GM12873 (cell line): ENCODE results near the gene DNAJC15.

Experiments
- TF ChIP-seq, protein P1 (sequence below): IDR thresholded peaks from 2 replicates; pipeline ENCODE4 v1.5.1; 2012; ENCODE audit warnings: low read depth, mild to moderate bottlenecking, moderate library complexity, low read length, control low read depth; ENCODE audit not compliant: insufficient read depth; ENCODE audit errors: missing control alignments

The DNAJC15 gene

GRCh38 chr13:43115141-43115540 lies 91.8 kb downstream of the DNAJC15 start:
- TF ChIP-seq, protein P1, sequence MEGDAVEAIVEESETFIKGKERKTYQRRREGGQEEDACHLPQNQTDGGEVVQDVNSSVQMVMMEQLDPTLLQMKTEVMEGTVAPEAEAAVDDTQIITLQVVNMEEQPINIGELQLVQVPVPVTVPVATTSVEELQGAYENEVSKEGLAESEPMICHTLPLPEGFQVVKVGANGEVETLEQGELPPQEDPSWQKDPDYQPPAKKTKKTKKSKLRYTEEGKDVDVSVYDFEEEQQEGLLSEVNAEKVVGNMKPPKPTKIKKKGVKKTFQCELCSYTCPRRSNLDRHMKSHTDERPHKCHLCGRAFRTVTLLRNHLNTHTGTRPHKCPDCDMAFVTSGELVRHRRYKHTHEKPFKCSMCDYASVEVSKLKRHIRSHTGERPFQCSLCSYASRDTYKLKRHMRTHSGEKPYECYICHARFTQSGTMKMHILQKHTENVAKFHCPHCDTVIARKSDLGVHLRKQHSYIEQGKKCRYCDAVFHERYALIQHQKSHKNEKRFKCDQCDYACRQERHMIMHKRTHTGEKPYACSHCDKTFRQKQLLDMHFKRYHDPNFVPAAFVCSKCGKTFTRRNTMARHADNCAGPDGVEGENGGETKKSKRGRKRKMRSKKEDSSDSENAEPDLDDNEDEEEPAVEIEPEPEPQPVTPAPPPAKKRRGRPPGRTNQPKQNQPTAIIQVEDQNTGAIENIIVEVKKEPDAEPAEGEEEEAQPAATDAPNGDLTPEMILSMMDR: no peak

- TF ChIP-seq, protein P1: peak; percentile 32
Observed at GRCh38 chr13:43116242-43116641, 92.9 kb downstream of the DNAJC15 start.

GRCh38 chr13:43118521-43118920 lies 95.1 kb downstream of the DNAJC15 start:
- TF ChIP-seq, protein P1: no peak

GRCh38 chr13:43119206-43119605 lies 95.8 kb downstream of the DNAJC15 start:
- TF ChIP-seq, protein P1: no peak

DNA sequence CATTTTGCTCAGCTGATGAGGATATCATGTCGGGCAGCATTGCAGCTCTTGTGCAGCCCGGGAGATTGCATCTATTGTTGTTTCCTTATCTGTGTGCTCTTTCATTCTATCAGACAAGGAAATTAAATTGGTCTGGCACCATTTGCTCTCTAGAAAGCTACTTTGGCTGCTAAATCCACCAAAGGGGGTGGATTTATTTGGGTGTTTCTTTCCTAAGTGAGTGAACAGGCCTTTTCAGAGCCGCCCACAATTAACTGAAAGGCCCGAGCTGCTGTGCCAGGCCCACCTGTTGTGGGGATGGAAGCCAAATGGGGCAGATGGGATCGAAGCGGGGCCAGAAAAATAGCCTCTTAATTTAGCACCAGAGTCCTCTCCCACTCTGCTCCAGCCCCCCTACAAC lies 99.4 kb downstream of the DNAJC15 start:
- TF ChIP-seq, protein P1: no peak

- TF ChIP-seq, protein P1: no peak
Observed at GRCh38 chr13:43123856-43124255, 100.5 kb downstream of the DNAJC15 start.

DNA sequence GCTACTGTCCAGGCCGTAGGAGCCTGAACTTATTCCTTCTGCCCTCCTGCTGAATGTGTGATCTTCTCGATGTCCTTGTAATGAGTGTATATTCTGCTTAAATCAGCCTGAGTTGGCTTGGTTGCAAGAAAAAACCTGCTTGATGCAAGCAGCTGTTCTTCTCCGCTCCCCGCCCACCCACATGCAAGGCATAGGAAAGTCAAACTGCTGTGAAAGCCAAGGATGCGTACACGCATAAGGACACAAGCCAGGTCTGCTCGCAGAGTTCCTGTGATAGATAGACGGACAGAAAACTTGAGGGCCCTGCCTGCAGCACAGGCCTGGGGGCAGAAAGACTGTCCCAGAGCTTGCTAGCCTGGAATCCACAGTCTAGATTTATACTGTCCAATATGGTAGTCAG lies 101.1 kb downstream of the DNAJC15 start:
- TF ChIP-seq, protein P1: no peak

GRCh38 chr13:43126420-43126819 lies 103.0 kb downstream of the DNAJC15 start:
- TF ChIP-seq, protein P1: no peak
